H1 (cell line): ENCODE results near the gene SHANK2. TPM values are rescaled to one million over a fixed set of nuclear protein-coding genes. Genes with fewer than 3 reads are reported as not detected.

Source experiments
- CTCF ChIA-PET: fragments of 300-600 bp; sonication (Branson Sonifier 250); formaldehyde crosslinking; loops from one replicate; lab custom pipeline; 2021; ENCODE audit not compliant: partially characterized antibody; lab: Charles Lee
- POLR2A ChIA-PET: fragments of 300-600 bp; sonication (Branson Sonifier 250); formaldehyde crosslinking; loops from one replicate; lab custom pipeline; 2021; ENCODE audit warnings: inconsistent platforms; ENCODE audit not compliant: partially characterized antibody; lab: Charles Lee
- DNase-seq, 2 experiments: peaks; one replicate each; pipeline versions ENCODE4 v3.0.0 to v3.0.0-alpha.2; 2010 to 2022; ENCODE audit warnings: low spot score in 2 of 2, low read depth in 1 of 2, mixed read lengths in 1 of 2
- FAIRE-seq: peaks from 2 replicates; lab custom pipeline; 2011; peaks lifted over from hg19 to GRCh38; lab: Jason Lieb, UNC
- H2AFZ ChIP-seq: 2 replicates; pipeline ENCODE4 v1.8.1; 2012; ENCODE audit warnings: low read length, inconsistent platforms
- H2AK5ac ChIP-seq: 2 replicates; pipeline ENCODE4 v1.6.1; 2013; ENCODE audit warnings: low read depth, low read length
- H2BK120ac ChIP-seq: replicated peaks from 2 replicates; pipeline ENCODE3; 2013; ENCODE audit warnings: low read depth, low read length, inconsistent platforms
- H2BK12ac ChIP-seq: 2 replicates; pipeline ENCODE4 v1.6.1; 2013; ENCODE audit warnings: low read depth, low read length
- H2BK15ac ChIP-seq: 2 replicates; pipeline ENCODE4 v1.6.1; 2013; ENCODE audit warnings: low read length
- H2BK20ac ChIP-seq: 2 replicates; pipeline ENCODE4 v1.6.1; 2013; ENCODE audit warnings: low read length
- H2BK5ac ChIP-seq: 2 replicates; pipeline ENCODE4 v1.6.1; 2013; ENCODE audit warnings: low read depth, low read length
- H3K14ac ChIP-seq: 2 replicates; pipeline ENCODE4 v1.6.1; 2013; ENCODE audit warnings: inconsistent platforms; ENCODE audit not compliant: insufficient read length
- H3K18ac ChIP-seq: 2 replicates; pipeline ENCODE4 v1.6.1; 2013; ENCODE audit warnings: low read length; ENCODE audit errors: extremely low read depth
- H3K23ac ChIP-seq: 2 replicates; pipeline ENCODE4 v1.6.1; 2013; ENCODE audit warnings: inconsistent platforms; ENCODE audit not compliant: insufficient read length
- H3K23me2 ChIP-seq: 2 replicates; pipeline ENCODE4 v1.6.1; 2013; ENCODE audit warnings: low read depth, low read length
- H3K27ac ChIP-seq: 2 replicates; pipeline ENCODE4 v1.6.1; 2011; ENCODE audit warnings: low read depth, low read length, inconsistent platforms
- H3K27me3 ChIP-seq, 4 experiments: replicated peaks in 1 of 4; 1 replicate in 1 of 4; 2 replicates in 3 of 4; pipeline versions ENCODE4 v1.6.1 to v1.8.1; 2011 to 2013; ENCODE audit warnings: low read length in 3 of 4, mild to moderate bottlenecking in 3 of 4, inconsistent platforms in 2 of 4, mixed read lengths in 2 of 4, moderate library complexity in 1 of 4; ENCODE audit not compliant: control insufficient read depth in 3 of 4, insufficient read depth in 3 of 4; ENCODE audit errors: extremely low read depth in 1 of 4
- H3K36me3 ChIP-seq, 4 experiments: 2 replicates each; pipeline versions ENCODE4 v1.6.1 to v1.8.1; 2011 to 2013; ENCODE audit warnings: mild to moderate bottlenecking in 4 of 4, low read length in 3 of 4, moderate library complexity in 2 of 4, control low read depth in 1 of 4, inconsistent platforms in 1 of 4; ENCODE audit not compliant: insufficient read depth in 4 of 4, control insufficient read depth in 2 of 4
- H3K4ac ChIP-seq: replicated peaks from 2 replicates; pipeline ENCODE3; 2013; ENCODE audit warnings: low read length, low read depth, mixed read lengths, inconsistent platforms; ENCODE audit not compliant: insufficient read length
- H3K4me1 ChIP-seq, 4 experiments: replicated peaks in 1 of 4; 1 replicate in 1 of 4; 2 replicates in 3 of 4; pipeline versions ENCODE4 v1.6.1 to v1.8.1; 2011 to 2013; ENCODE audit warnings: low read length in 3 of 4, inconsistent platforms in 2 of 4, mixed read lengths in 1 of 4; ENCODE audit not compliant: insufficient read depth in 4 of 4, control insufficient read depth in 3 of 4
- H3K4me2 ChIP-seq, 2 experiments: 2 replicates each; pipeline versions ENCODE4 v1.6.1 to v1.8.1; 2011 to 2013; ENCODE audit warnings: low read depth in 2 of 2, low read length in 2 of 2, control low read depth in 1 of 2, inconsistent platforms in 1 of 2, mild to moderate bottlenecking in 1 of 2; ENCODE audit not compliant: insufficient read depth in 1 of 2
- H3K4me3 ChIP-seq, 4 experiments: fragments of 200-600, 300-600 bp in 1 of 4; sonication (generic), shearing (Covaris generic), sonication (Bioruptor Twin) in 1 of 4; 2 replicates each; pipeline versions ENCODE4 v1.5.1 to v1.8.1; 2011 to 2016; ENCODE audit warnings: low read length in 4 of 4, low read depth in 3 of 4, control low read depth in 2 of 4, inconsistent platforms in 2 of 4, mild to moderate bottlenecking in 2 of 4, mixed read lengths in 1 of 4, moderate library complexity in 1 of 4; ENCODE audit not compliant: insufficient read depth in 2 of 4; ENCODE audit errors: extremely low read depth in 1 of 4
- H3K56ac ChIP-seq: replicated peaks from 2 replicates; pipeline ENCODE3; 2013; ENCODE audit warnings: low read depth, mild to moderate bottlenecking, mixed read lengths, low read length, inconsistent platforms; ENCODE audit not compliant: insufficient read length
- H3K79me1 ChIP-seq: 2 replicates; pipeline ENCODE4 v1.6.1; 2013; ENCODE audit warnings: low read depth, low read length, control low read depth
- H3K79me2 ChIP-seq, 2 experiments: 2 replicates each; pipeline versions ENCODE4 v1.6.1 to v1.8.1; 2012 to 2013; ENCODE audit warnings: low read length in 2 of 2, mild to moderate bottlenecking in 2 of 2, inconsistent platforms in 1 of 2; ENCODE audit not compliant: insufficient read depth in 2 of 2, control insufficient read depth in 1 of 2
- H3K9ac ChIP-seq, 4 experiments: replicated peaks in 1 of 4; 1 replicate in 1 of 4; 2 replicates in 3 of 4; pipeline versions ENCODE4 v1.6.1 to v1.8.1; 2011 to 2013; ENCODE audit warnings: low read depth in 3 of 4, low read length in 3 of 4, control low read depth in 2 of 4, mild to moderate bottlenecking in 2 of 4, moderate library complexity in 2 of 4, inconsistent platforms in 1 of 4; ENCODE audit errors: extremely low read depth in 1 of 4
- H3K9me3 ChIP-seq, 2 experiments: 2 replicates each; pipeline versions ENCODE4 v1.6.1 to v1.8.1; 2012 to 2013; ENCODE audit warnings: mild to moderate bottlenecking in 2 of 2, moderate library complexity in 2 of 2, control low read depth in 1 of 2, inconsistent platforms in 1 of 2, low read depth in 1 of 2, low read length in 1 of 2, mixed read lengths in 1 of 2; ENCODE audit not compliant: insufficient read depth in 2 of 2
- H4K20me1 ChIP-seq, 2 experiments: replicated peaks in 1 of 2; 2 replicates each; pipeline versions ENCODE3 to v1.8.1; 2011 to 2013; ENCODE audit warnings: inconsistent platforms in 2 of 2, low read length in 2 of 2, mild to moderate bottlenecking in 1 of 2; ENCODE audit not compliant: insufficient read depth in 2 of 2, control insufficient read depth in 1 of 2
- H4K5ac ChIP-seq: 2 replicates; pipeline ENCODE4 v1.6.1; 2013; ENCODE audit warnings: low read length, low read depth, mixed read lengths, inconsistent platforms; ENCODE audit not compliant: insufficient read length
- H4K8ac ChIP-seq: 2 replicates; pipeline ENCODE4 v1.8.0; 2013; ENCODE audit warnings: mild to moderate bottlenecking, moderate library complexity, low read length, inconsistent platforms; ENCODE audit not compliant: insufficient read depth; ENCODE audit errors: extremely low read depth
- H4K91ac ChIP-seq: replicated peaks from 2 replicates; pipeline ENCODE3; 2013; ENCODE audit warnings: low read length, mixed read lengths, inconsistent platforms; ENCODE audit not compliant: insufficient read length
- CREB1 ChIP-seq: IDR thresholded peaks from 2 replicates; pipeline ENCODE4 v1.6.1; 2012; ENCODE audit warnings: inconsistent platforms
- POLR2A ChIP-seq, 2 experiments: IDR thresholded peaks; 1 replicate in 1 of 2; 2 replicates in 1 of 2; pipeline ENCODE4 v1.6.1; 2011; ENCODE audit warnings: low read depth in 2 of 2, low read length in 2 of 2, mild to moderate bottlenecking in 2 of 2; ENCODE audit errors: control extremely low read depth in 1 of 2
- WGBS, 2 experiments: shearing (Covaris generic) in 1 of 2; methylation state at CpG; one replicate each; pipeline versions ENCODE4 v1.1.6 to v1.1.7; 2013 to 2015; ENCODE audit warnings: low lambda C conversion rate in 2 of 2, mixed read lengths in 2 of 2, inconsistent platforms in 1 of 2, low coverage in 1 of 2, missing lambda C conversion rate in 1 of 2; ENCODE audit not compliant: insufficient replicate concordance in 2 of 2, insufficient coverage in 1 of 2, insufficient read length in 1 of 2; ENCODE audit errors: extremely low coverage in 1 of 2, missing lambda C conversion rate in 1 of 2; 5-methylcytosine and 5-hydroxymethylcytosine counted together
- polyA plus RNA-seq, 7 experiments: library from polyadenylated mRNA; depleted of rRNA in 3 of 7; stranded (reverse) in 5 of 7; unstranded in 2 of 7; fragments of >200 nt in 5 of 7; fragments of 200-250 nt in 2 of 7; gene quantifications; 1 replicate in 5 of 7; 2 replicates in 1 of 7; 4 replicates in 1 of 7; pipeline versions ENCODE4 v1.2.1 to v1.2.3, GENCODE V29; 2011 to 2013; ENCODE audit warnings: missing spikeins in 2 of 7, mixed read lengths in 2 of 7
- total RNA-seq: library from RNA; stranded (reverse); fragmentation: NEBNext Ultra II Directional; extraction: Animal tissue kit (Norgen Biotek cat#: 25700); gene quantifications from 2 replicates; pipeline ENCODE4 v1.2.1, GENCODE V29; 2021

The SHANK2 gene
- total and polyA plus RNA-seq, 2 of the 8 experiments (the other 6 are each of a cell fraction or from before 2014, with no cell fraction given) = 10.1 to 54.2 TPM

GRCh38 chr11:71228961-71229360 lies 23.4 kb downstream of the SHANK2 start:
- Histone ChIP-seq H3K36me3 (peaks cover 0 to 2% (median under 1%) of the 10 kb centered on the region in 4 experiments; a peak in 3 of 8 replicates), H3K79me1 (peaks cover 6% of the 10 kb centered on the region; the same call in 1 of the 2 replicates), H4K8ac (no peak overlapping the region), H3K4me2 (no peak overlapping the region), H4K91ac (no peak overlapping the region), H2BK20ac (no peak overlapping the region), H4K5ac (no peak overlapping the region), H3K79me2 (peaks cover 0 to 86% of the 10 kb centered on the region in 2 experiments; a peak in 3 of 4 replicates), H3K4me3 (no peak overlapping the region), H2BK12ac (no peak overlapping the region), H2AK5ac (no peak overlapping the region), H3K27ac (no peak overlapping the region), H2BK15ac (no peak overlapping the region), H3K9ac (no peak overlapping the region), H3K23me2 (no peaks in the 10 kb centered on the region), H3K14ac (no peak overlapping the region), H3K4ac (no peak overlapping the region)
- FAIRE-seq = no peak
- CTCF ChIA-PET = no interaction called here
- whole genome bisulfite sequencing, 2 experiments = 100% methylated on average over 1 of the region's 1 CpG; no CpG with 5 or more reads in 1 of the 2 experiments
- TF ChIP-seq POLR2A (IDR thresholded peaks at IDR 0.05; ENCODE audit: control extremely low read depth in 1 of 2, low read depth in 2 of 2, low read length in 2 of 2) (no peak), CREB1 (no peak)
- TF ChIP-seq, all 59 proteins: peak for 0
- Histone ChIP-seq H3K27me3 (no peaks in the 10 kb centered on the region), H2AFZ (no peak overlapping the region), H3K23ac (no peak overlapping the region), H3K9me3 (peaks cover 0 to 7% of the 10 kb centered on the region in 2 experiments; a peak in 2 of 4 replicates), H3K4me1 (peaks cover 0 to 4% (median 3%) of the 10 kb centered on the region in 4 experiments; a peak in 3 of 7 replicates), H2BK5ac (no peak overlapping the region), H2BK120ac (no peak overlapping the region), H4K20me1 (peaks cover 0 to 6% of the 10 kb centered on the region in 2 experiments), H3K56ac (no peak overlapping the region), H3K18ac (no peak overlapping the region)
- POLR2A ChIA-PET = interaction anchor here (1.1 kb wide), 1 partner anchor 9 kb away, joined by 3 read pairs; no protein-coding TSS in a partner anchor
- DNase-seq = no peak
